Measurements from ENCODE around the gene TOMM40L.
"Not testable (repeated sequence)": the region's sequence is repeated elsewhere in the genome, so short reads cannot be mapped to it uniquely, and the experiment has no call there.

TOMM40L gene

DNA sequence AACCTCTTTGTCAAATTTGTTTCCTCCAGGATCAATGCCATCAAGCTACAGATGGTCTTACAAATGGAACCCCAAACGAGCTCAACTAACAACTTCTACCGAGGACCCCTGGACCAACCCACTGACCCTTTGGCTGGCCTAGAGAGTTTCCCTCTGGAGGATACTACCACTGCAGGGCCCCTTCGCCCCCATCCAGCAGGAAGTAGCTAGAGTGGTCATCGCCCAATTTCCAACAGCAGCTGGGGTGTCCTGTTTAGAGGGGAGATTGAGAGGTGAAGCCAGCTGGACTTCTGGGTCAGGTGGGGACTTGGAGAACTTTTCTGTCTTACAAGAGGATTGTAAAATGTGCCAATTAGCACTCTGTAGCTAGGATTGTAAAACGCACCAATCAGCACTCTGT, 31.2 kb downstream of the TOMM40L start:
- not testable (repeated sequence) for DNase-seq (ENCODE audit: low read depth)

DNA sequence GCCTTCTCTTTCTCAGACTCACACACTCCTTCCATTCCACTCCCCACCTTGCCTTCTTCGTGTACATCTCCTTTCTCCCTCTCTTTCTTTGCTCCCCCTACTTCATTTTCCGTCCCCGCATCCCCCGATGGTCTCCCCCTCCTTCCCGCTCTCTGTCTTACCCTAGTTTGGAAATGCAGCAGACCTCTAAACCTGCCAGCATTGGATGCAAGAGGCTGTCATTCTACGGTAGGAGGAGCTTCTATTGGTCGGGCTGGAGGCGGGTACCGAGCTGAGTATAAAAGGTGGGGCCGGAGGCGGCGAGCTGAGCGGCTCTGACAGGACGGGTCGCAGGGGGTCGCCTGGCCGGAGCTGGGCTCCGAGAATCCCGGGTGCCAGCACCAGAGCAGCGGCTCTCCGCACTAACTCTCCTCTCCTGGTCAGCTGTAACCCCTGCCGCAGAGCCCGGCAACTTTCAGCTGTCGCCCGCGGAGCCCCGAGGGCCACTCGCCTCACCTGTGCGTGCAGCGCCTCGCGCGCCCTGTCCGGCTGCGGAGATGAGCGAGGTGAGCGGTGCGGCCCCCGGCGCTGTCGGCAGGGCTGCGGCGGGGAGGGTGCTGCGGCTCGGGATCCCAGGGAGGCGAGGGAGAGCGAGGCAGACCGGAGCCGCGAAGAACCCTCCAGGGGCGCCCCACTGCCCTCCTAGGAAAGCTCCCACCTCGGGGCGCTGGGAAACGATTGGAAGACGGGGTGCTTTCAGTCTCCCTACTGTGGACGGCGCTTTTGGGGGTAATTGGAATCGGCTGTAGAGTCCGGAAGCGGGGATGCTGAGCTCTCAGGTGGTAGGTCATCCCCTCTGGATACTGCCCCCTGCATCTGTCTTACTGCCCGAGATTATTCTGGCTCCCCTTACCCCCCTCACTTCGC, 32.8 kb downstream of the TOMM40L start, which contains the start of gene PCP4L1:
Gene PCP4L1 (plus strand): TSS at position 307 of the 906 bp plus-strand sequence. CDS start 230 bp downstream, at position 537.
- DNase-seq (ENCODE audit: low read depth): no peak

DNA sequence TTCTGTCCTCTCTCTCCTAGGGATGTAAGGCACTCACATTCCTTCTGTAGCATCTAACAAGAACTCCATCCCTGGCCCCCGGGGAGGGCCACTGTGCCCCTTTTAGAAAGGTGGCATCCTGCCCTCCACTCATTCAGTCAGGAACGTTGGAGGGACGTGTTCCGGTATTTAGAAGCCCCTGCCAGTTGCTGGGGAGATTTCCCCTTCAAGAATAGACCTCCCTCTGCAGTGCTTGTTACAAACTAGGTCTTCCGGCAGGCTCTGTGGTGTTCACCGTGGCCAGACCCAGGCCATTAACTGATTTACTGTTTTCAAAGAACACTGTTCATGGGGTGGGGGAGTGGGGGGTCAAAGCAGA, 33.5 kb downstream of the TOMM40L start:
- DNase-seq (ENCODE audit: low read depth): no peak

DNA sequence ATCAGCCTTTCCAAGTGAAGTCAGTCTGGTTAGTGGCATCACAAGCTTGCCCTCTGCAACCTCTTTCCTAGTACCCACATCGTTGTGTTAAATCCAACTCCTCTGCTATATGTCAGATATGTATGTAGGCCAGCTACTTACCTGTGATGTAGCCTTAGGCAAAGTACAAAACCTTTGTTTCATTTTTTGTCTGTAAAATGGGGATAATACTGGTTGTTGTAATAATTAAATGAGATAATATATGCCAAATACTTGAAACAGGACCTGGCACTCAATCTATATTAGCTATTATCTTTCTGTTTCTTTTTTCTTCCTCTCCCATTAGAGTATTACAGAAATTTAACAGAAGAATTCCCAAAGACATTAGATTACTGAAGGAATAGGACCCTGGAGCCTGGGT, 33.9 kb downstream of the TOMM40L start:
- no peak for DNase-seq (ENCODE audit: low read depth)

DNA sequence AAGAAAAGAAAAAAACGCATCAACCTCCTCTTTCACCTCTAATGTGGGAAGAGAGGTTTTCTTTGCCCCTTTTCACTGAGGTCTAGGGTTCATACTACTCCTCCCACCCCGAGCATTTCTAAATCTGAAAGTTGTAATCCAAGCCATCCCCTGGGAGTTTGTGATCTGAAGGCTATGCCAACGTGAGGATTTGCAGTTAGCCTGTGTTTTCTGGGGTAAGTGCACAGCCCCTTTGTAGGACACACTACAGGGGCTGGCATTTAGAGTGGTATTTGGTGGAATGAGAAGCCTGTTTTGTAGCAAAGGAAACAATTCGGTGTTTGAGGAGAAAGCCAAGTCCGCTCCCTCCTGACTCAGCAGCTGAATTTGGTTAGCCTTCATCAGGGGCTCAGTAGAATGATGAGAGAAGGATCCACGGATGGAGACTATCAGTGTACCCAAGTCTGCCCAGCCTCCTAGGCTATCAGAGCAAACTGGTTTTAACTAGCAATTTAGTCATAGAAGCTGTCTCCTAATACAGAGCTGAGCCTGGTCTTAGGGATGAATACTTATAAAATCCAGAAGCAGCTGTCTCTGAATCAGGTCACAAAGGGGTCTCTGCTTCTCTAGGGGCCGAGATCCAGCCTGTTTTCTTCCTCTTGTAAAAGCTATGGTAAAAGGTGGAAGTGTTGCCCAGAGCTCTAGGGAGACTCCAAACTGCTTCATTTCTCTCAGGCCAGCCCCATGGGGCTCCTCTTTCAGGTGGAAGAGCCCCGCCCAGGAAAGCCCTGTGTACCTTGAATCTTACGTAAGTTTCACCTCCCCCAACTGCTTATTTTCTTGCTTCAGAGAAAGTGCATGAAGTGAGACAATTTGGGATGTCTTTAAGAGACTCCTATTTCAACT, 34.8 kb downstream of the TOMM40L start:
- DNase-seq (ENCODE audit: low read depth): no peak

DNA sequence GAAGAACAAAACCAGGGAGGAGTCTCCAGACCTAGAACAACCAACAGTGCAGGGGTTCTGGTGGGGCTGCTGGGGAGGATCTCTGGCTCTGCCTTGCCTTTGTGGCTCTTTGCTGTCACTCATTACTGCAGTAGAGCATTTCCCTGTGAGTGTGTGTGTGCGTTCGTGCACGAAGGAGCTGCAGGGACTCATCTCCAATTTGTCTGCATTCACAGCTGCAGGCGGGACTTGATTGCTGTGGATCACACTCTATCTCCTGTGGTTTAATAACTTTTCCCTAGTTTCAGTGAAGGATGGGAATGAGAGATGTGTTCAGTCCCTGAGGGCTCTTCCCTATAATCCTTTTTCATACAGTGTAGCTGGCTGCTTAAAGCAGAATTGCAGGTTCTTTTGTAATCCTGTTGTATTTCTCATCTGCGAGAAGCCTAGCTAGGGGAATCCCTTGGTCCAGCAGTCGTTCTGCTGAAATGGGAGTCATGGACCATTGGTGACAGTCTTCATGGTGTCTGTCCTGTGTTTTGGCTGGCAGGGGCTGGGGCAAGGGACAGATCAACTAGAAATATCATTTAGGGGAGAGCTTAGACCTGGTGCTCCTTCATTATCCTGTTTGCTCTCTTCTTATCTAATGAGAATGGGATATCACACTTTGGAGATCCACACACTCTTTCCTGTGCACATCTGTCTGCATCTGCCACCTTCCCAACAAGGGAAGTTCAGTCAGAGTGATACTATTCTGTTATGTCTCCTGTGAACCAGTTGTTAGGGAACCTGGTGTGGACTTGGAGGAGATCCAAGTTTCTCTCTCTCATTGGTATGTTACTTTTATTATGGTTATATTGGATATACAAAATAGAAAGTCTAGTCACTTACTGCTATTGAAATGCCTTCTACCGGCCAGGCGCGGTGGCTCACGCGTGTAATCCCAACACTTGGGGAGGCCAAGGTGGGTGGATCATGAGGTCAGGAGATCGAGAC, 35.7 kb downstream of the TOMM40L start:
- no peak for DNase-seq (ENCODE audit: low read depth)

DNA sequence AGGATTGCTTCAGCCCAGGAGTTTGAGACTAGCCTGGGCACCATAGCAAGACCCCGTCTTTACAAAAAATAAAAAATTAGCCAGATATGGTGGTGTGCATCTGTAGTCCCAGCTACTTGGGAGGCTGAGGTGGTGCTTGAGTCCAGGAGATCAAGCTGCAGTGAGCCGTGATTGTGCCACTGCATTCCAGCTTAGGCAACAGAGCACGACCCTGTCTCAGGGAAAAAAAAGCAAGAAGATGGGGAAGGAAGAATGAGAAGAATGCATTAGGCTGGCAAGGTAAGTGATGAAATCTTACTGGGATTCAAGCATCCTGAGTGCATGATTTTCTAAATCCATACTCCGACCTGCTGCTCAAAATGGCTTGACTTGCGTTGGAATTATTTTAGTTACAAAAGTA, 39.4 kb downstream of the TOMM40L start:
- DNase-seq (ENCODE audit: low read depth): no peak

DNA sequence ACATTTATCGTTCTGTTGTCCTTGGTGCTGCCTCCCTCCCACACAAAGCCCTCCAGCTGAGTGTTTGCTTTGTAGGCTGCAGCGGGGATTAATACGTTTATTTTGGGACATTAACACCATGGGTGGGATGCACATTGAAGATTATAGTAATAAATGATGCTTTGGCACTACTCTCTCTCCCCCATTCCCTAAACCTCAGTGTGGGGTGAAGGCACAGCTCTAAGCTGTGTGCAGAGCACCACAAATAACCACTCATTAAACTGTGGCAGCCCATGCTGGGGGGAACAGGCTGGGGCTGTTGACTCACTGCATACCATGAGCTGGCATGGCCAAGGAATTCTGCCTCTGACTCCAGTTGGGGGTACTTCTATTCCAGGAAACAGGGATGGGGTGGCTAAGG, 40.3 kb downstream of the TOMM40L start:
- DNase-seq (ENCODE audit: low read depth): no peak

DNA sequence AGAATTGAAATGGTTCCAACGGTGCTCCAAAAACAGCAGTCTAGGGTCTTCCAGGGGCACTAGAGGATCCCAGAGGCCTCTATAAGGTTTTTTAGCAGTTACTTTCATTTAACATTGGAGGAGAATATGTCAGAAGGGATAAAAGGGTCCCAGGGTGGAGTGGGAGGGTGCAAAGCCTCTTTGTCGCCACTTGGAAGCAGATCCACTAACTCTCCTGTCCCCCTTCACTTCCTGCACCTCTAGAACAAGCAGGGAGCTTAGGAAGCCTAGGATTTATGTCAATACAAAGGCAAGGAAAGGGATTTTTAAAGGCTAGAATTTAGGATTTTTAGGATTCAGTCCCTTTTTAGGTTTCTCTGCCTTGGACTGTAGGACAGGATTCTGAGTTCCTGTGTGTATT, 41.0 kb downstream of the TOMM40L start:
- DNase-seq (ENCODE audit: low read depth): no peak

DNA sequence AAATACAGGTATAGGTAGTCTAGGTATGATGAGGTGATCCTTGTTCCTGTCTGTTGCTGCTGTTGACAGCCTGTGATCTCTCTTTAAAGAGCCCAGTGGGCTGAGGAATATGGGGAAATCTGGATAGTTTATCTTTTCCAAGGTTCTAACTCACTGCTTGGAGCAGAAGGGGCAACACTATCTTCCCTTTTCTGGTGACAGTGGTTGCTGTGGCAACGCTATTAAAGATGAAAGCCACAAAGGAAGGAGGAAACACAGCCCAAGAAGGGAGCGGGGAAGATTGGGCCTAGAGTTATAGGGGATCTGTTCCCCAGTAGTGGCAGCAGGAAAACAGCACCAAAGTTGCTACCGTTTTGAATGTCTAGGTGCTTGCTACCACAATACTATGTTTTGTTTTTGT, 41.5 kb downstream of the TOMM40L start:
- DNase-seq (ENCODE audit: low read depth): no peak

DNA sequence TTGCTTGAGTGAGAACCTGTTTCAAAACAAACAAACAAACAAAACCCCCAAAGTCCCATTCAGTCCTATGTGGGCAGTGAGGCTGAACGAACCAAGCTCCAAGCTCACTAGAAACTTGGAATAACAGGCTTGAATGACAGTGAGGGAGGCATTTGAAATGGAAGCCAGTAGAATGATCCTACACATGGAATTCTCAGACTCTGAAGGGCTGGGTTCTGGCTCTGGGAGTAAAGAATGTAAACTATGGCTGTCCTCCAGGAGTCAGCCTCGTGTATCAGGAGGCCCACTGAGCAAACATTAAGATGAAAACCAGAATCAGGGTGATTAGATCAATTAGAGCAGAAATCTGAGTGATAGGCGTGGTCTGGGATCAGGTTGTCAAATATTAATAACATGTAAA, 47.5 kb downstream of the TOMM40L start:
- DNase-seq (ENCODE audit: low read depth): no peak

DNA sequence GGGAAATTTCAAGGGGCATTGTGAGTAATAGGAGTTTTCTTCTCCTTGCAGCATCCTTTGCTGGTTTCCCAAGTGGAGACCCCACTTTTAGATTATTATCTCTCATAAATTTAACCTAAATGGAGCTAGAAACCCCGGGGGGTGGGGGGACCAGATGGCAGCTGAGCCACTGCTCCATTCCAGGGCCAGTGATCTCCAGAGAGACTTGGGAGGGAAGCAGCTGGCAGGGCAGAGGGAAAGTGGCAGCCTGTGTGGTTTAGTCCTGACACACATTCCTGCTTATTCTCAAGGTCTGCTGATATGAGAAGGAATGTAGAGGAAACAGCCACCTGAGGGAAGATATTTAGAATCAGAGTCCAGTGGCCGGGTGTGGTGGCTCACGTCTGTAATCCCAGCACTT, 49.0 kb downstream of the TOMM40L start:
- no peak for DNase-seq (ENCODE audit: low read depth)

All from GM04504 (cell line).